ENCODE measurements around the gene SEMA5A. TPM values are rescaled to one million over a fixed set of nuclear protein-coding genes. Genes with fewer than 3 reads are reported as not detected.

Gene SEMA5A
- total RNA-seq, 1 donor from 2014 or later = 4.0 TPM

DNA sequence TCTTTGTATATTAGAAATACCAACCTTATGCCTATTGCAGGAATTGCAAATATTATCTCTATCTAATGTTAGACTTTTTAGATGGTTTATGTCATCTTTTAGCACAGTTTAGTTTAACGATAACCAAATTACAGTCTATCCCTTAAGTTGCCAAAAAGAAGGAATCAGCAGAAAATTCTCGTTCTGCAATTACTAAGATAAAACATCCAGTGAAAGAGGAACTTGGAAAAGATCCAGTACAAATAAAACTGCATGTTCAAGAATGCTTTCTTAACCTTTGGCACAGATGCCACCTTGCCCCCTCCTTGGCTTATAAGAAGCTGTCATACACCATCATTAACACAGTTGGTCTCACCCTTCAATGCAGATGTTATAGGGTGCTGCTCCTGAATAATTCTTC lies 124.0 kb downstream of the SEMA5A start:
- H3K27me3 Mint-ChIP-seq = no peaks in the 10 kb centered on the region
- H3K9me3 Mint-ChIP-seq (ENCODE audit: low read depth) = peaks cover 6% of the 10 kb centered on the region
- no peak for DNase-seq (ENCODE audit: low spot score, unreplicated experiment)
- H3K27ac Mint-ChIP-seq = no peak overlapping the region
- TF ChIP-seq CTCF (IDR thresholded peaks at IDR 0.05; ENCODE audit: unreplicated experiment) = no peak
- no peak overlapping the region for H3K4me3 Mint-ChIP-seq (ENCODE audit: low read depth)
- peaks cover 2% of the 10 kb centered on the region for H3K36me3 Mint-ChIP-seq (ENCODE audit: insufficient read depth)
- no peaks in the 10 kb centered on the region for H3K4me1 Mint-ChIP-seq (ENCODE audit: low read depth)

DNA sequence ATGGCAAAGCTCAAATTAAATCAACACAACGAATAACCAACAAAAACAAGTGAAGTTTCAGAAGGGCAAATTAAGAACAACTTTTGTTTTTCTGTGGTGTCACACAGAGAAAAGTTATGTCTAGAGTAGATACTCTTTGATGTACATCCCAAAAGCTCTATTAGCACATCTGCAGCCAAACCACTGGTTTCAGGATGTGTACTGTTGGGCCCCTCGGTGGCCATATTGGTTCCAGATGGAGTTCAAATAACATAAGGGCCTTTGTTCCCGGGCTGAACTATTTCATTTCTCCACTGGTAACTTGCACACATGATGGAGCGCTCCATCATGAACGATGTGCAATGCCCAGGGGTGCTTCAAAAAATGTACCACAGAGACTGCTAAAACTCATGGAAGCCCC lies 126.1 kb downstream of the SEMA5A start:
- DNase-seq (ENCODE audit: low spot score, unreplicated experiment) = no peak
- Mint-ChIP-seq H3K4me1 (ENCODE audit: low read depth) (no peaks in the 10 kb centered on the region), H3K27me3 (no peaks in the 10 kb centered on the region), H3K27ac (no peak overlapping the region), H3K4me3 (ENCODE audit: low read depth) (no peak overlapping the region), H3K36me3 (ENCODE audit: insufficient read depth) (peaks cover 2% of the 10 kb centered on the region), H3K9me3 (ENCODE audit: low read depth) (peaks cover 6% of the 10 kb centered on the region)
- TF ChIP-seq CTCF (IDR thresholded peaks at IDR 0.05; ENCODE audit: unreplicated experiment) = no peak

DNA sequence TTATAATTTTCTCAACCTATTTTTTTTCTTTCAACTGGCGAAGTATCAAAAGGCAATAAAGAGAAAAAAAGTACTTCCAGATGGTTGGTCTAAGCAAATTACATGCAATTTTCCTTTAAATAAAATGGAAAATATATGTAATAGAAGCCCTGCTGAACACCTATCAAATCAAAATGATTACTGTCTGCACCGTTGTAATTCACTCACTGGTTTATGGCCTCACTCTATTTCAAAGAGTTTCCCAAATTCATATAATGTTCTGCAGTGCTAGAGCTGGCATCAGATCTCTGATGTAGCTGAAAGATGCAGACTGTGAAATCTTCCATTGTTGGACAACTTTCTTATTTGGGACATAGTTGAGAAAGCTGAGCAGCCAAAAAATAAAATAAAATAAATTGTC lies 130.3 kb downstream of the SEMA5A start:
- Mint-ChIP-seq H3K36me3 (ENCODE audit: insufficient read depth) (peaks cover 2% of the 10 kb centered on the region), H3K4me3 (ENCODE audit: low read depth) (no peak overlapping the region), H3K4me1 (ENCODE audit: low read depth) (no peaks in the 10 kb centered on the region), H3K9me3 (ENCODE audit: low read depth) (peaks cover 6% of the 10 kb centered on the region), H3K27ac (no peak overlapping the region), H3K27me3 (no peaks in the 10 kb centered on the region)
- no peak for TF ChIP-seq CTCF (IDR thresholded peaks at IDR 0.05; ENCODE audit: unreplicated experiment)
- no peak for DNase-seq (ENCODE audit: low spot score, unreplicated experiment)

- Mint-ChIP-seq H3K27ac (no peak overlapping the region), H3K4me3 (ENCODE audit: low read depth) (no peak overlapping the region), H3K9me3 (ENCODE audit: low read depth) (peaks cover 6% of the 10 kb centered on the region), H3K27me3 (no peaks in the 10 kb centered on the region), H3K36me3 (ENCODE audit: insufficient read depth) (peaks cover 2% of the 10 kb centered on the region), H3K4me1 (ENCODE audit: low read depth) (peaks cover 4% of the 10 kb centered on the region)
- TF ChIP-seq CTCF (IDR thresholded peaks at IDR 0.05; ENCODE audit: unreplicated experiment) = no peak
- DNase-seq (ENCODE audit: low spot score, unreplicated experiment) = no peak
Observed at GRCh38 chr5:9415091-9415490, 130.8 kb downstream of the SEMA5A start.

DNA sequence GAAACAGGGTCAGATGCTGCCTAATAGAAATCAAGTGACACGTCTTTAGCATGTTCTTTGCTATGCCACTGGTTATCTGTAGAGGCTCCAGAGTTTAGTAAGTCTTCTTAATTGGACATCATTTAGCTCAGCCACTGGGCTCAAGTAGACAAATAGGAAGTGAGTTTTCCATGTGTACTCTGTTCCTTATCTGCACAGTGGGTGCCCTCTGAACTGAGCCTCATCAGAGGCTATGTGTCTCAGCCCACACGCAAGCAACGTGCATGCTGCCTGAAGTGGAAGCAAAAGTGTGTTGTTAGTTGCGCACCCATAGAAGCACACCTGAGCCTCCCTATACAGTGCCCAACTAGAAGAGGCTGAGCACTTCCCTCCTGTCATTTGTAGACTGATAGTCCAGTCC lies 134.7 kb downstream of the SEMA5A start:
- TF ChIP-seq CTCF (IDR thresholded peaks at IDR 0.05; ENCODE audit: unreplicated experiment) = no peak
- no peak overlapping the region for H3K4me3 Mint-ChIP-seq (ENCODE audit: low read depth)
- H3K4me1 Mint-ChIP-seq (ENCODE audit: low read depth) = peaks cover 13% of the 10 kb centered on the region
- H3K9me3 Mint-ChIP-seq (ENCODE audit: low read depth) = peaks cover 5% of the 10 kb centered on the region
- peaks cover 3% of the 10 kb centered on the region for H3K27me3 Mint-ChIP-seq
- H3K36me3 Mint-ChIP-seq (ENCODE audit: insufficient read depth) = no peaks in the 10 kb centered on the region
- no peak for DNase-seq (ENCODE audit: low spot score, unreplicated experiment)
- no peak overlapping the region for H3K27ac Mint-ChIP-seq
